Measurements from ENCODE around the gene NCKAP1. TPM values are rescaled to one million over a fixed set of nuclear protein-coding genes. Genes with fewer than 3 reads are reported as not detected.

Gene NCKAP1
- total and polyA plus RNA-seq, 10 donors = 8.9 to 62.5 (median 49.3) TPM

DNA sequence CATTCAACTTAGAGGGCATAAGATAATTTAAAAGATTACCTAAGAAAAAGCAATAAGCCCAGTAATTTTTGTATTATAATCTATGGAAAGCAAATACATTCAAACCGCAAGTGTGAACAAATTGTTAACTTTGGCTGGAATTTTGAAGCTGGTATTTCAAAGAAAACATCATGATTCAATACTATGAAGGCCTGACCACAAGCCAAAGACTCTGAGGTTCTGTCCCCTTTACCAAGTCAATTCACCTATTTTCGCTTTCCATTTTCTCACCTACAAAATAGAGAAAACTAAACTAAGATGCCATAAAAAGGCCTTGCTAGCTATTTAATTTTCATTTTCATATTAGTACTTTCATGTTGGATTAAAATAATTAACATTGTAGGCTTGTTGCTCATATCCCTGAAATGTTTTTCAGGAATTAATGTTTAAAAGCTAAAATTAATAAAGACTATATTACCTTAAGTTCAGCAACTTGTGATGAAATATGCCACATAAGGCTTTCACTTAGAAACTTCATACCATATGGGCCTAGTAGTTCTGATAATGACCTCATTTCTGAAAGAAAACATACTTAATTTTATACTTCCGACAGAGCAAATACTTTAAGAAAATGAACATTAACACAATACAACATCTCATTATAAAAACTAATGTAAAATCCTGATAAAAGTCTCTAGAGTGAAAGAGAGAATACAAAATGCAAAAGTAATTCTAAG, 86.2 kb downstream of the NCKAP1 start:
- no peak for DNase-seq
- Histone ChIP-seq H3K4me1 (peaks cover 0 to 1% (median 0%) of the 10 kb centered on the region in 6 donors), H3K27me3 (replicated peaks in 1 of 7) (no peaks in the 10 kb centered on the region), H3K4me3 (no peak overlapping the region), H3K36me3 (peaks cover 0 to 39% (median 0%) of the 10 kb centered on the region in 6 donors), H3K9me3 (no peaks in the 10 kb centered on the region), H3K27ac (no peak overlapping the region)
- intact Hi-C loops (cut with DNase I; ENCODE audit: low total_unique reads) = no loop called here
- WGBS, 5 donors = 86 to 95% (median 87%) methylated on average over 3 of the region's 3 CpGs
- TF ChIP-seq POLR2AphosphoS5 (IDR thresholded peaks at IDR 0.05) (no peak), POLR2A (IDR thresholded peaks at IDR 0.05) (no peak)
- TF ChIP-seq, protein P1, sequence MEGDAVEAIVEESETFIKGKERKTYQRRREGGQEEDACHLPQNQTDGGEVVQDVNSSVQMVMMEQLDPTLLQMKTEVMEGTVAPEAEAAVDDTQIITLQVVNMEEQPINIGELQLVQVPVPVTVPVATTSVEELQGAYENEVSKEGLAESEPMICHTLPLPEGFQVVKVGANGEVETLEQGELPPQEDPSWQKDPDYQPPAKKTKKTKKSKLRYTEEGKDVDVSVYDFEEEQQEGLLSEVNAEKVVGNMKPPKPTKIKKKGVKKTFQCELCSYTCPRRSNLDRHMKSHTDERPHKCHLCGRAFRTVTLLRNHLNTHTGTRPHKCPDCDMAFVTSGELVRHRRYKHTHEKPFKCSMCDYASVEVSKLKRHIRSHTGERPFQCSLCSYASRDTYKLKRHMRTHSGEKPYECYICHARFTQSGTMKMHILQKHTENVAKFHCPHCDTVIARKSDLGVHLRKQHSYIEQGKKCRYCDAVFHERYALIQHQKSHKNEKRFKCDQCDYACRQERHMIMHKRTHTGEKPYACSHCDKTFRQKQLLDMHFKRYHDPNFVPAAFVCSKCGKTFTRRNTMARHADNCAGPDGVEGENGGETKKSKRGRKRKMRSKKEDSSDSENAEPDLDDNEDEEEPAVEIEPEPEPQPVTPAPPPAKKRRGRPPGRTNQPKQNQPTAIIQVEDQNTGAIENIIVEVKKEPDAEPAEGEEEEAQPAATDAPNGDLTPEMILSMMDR (IDR thresholded peaks at IDR 0.05 in 8 of 11, conservative IDR thresholded peaks at IDR 0.05 in 3 of 11) = no peak

DNA sequence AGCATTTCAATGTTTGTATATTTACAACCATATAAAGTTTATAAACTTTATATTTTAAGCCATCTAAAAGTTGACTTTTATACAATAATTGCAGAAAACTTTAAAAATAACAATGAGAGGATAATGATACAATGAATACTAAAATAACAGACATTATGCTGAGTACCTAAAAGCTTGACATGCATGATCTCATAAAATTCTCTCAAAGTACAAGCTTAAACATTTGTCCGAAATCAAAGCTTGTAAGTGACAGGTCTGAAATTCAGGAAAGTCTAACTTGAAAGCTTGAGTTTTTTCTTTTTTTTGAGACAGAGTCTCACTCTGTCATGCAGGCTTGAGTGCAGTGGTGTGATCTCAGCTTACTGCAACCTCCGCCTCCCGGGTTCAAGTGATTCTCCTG, 87.7 kb downstream of the NCKAP1 start:
- H3K4me3 ChIP-seq = no peak overlapping the region
- TF ChIP-seq, protein P1 (IDR thresholded peaks at IDR 0.05 in 8 of 11, conservative IDR thresholded peaks at IDR 0.05 in 3 of 11) = no peak
- TF ChIP-seq POLR2AphosphoS5 (IDR thresholded peaks at IDR 0.05) (no peak), POLR2A (IDR thresholded peaks at IDR 0.05) (no peak)
- peaks cover 0 to 25% (median 0%) of the 10 kb centered on the region in 6 donors for H3K36me3 ChIP-seq
- WGBS, 5 donors = 91 to 99% (median 93%) methylated on average over 3 of the region's 3 CpGs
- H3K27me3 ChIP-seq (replicated peaks in 1 of 7) = no peaks in the 10 kb centered on the region
- DNase-seq = no peak
- H3K27ac ChIP-seq = no peak overlapping the region
- intact Hi-C loops (cut with DNase I; ENCODE audit: low total_unique reads) = no loop called here
- H3K9me3 ChIP-seq = no peaks in the 10 kb centered on the region
- H3K4me1 ChIP-seq = peaks cover 0 to 3% (median 0%) of the 10 kb centered on the region in 6 donors

DNA sequence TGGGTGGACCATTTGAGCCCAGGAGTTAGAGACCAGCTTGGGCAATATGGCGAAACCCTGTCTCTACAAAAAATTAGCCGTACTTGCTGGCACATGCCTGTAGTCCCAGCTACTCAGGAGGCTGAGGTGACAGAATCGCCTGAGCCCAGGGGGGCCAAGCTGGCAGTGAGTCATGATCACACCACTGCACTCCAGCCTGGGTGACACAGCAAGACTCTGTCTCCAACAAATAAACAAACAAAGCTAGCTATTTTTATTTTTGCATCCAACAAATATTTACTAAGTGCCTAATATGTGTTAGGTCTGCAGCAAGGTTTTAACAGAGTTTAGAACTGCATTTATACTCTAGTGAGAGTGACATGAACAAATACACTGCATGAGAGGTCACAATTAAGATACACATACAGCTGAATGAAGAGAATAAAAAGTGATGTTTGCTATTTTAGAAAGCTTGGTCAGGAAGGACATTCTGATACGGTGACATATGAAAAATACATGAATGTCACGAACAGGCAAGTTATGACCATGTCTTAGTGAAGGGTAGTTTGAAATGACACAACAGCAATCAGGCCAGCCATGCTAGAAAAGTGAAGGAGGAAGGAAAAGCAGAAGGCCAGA, 88.6 kb downstream of the NCKAP1 start:
- intact Hi-C loops (cut with DNase I; ENCODE audit: low total_unique reads) = no loop called here
- Histone ChIP-seq H3K36me3 (peaks cover 0 to 24% (median 0%) of the 10 kb centered on the region in 6 donors), H3K4me3 (no peak overlapping the region), H3K27ac (no peak overlapping the region), H3K9me3 (no peaks in the 10 kb centered on the region), H3K4me1 (peaks cover 0 to 3% (median 0%) of the 10 kb centered on the region in 6 donors), H3K27me3 (replicated peaks in 1 of 7) (no peaks in the 10 kb centered on the region)
- TF ChIP-seq POLR2AphosphoS5 (IDR thresholded peaks at IDR 0.05) (no peak), POLR2A (IDR thresholded peaks at IDR 0.05) (no peak)
- TF ChIP-seq, protein P1 (IDR thresholded peaks at IDR 0.05 in 8 of 11, conservative IDR thresholded peaks at IDR 0.05 in 3 of 11) = no peak
- 80 to 90% (median 89%) methylated on average over 5 of the region's 5 CpGs for WGBS, 5 donors
- DNase-seq = no peak

DNA sequence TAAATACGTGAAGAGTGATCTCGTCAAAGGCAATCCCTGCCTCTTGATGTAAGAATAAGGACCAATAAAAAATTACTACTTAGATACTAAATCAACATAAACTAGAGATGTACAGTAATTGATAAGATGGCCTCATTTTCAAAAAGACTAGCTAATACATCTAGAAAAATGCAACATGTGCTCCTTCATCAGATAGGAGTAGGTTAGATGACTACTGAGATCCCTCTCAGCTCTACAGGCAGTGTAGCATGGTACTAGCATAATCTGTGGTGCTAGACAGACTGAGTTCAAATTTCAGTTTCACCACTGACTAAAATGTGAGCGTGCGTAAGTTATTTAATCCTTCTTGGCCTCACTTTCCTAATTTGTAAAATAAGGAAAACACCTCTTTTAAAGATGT, 89.2 kb downstream of the NCKAP1 start:
- no peaks in the 10 kb centered on the region for H3K9me3 ChIP-seq
- 81 to 97% (median 96%) methylated on average over 4 of the region's 4 CpGs for WGBS, 5 donors
- H3K36me3 ChIP-seq = peaks cover 0 to 24% (median 0%) of the 10 kb centered on the region in 6 donors
- H3K27ac ChIP-seq = no peak overlapping the region
- DNase-seq = no peak
- no peaks in the 10 kb centered on the region for H3K27me3 ChIP-seq (replicated peaks in 1 of 7)
- intact Hi-C loops (cut with DNase I; ENCODE audit: low total_unique reads) = no loop called here
- peaks cover 0 to 3% (median 0%) of the 10 kb centered on the region in 6 donors for H3K4me1 ChIP-seq
- H3K4me3 ChIP-seq = no peak overlapping the region
- no peak for TF ChIP-seq POLR2AphosphoS5 (IDR thresholded peaks at IDR 0.05)
- TF ChIP-seq, protein P1 (IDR thresholded peaks at IDR 0.05 in 8 of 11, conservative IDR thresholded peaks at IDR 0.05 in 3 of 11) = no peak
